ENCODE measurements around the gene OR51A4. TPM values are rescaled to one million over a fixed set of nuclear protein-coding genes. Genes with fewer than 3 reads are reported as not detected.

Gene OR51A4
- total and polyA plus RNA-seq, 10 of the 15 experiments (the other 5 are each of a cell fraction or from before 2014, with no cell fraction given): not detected

DNA sequence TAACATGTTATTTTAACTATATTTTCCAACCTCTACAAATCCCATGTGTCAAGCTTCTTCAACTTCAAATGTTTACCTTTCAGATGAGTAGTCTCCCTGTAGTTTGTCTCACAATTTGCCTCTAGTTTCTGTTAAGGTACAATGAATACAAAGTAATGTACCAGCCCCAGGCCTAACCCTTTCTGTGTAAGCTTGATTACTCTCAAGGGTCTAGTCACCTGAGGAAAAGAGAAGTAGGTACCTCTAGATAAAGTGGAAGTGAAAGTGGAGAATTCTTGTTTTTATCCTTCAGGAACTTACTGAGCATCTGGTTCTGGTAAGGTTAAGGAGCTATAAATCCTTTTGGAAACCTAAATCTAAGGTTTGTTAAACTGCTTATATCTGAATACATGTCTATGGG lies 43.9 kb downstream of the OR51A4 start, which contains the start of gene OR51A7:
OR51A7 (plus strand) TSS at position 300 of the 400 bp plus-strand sequence. CDS start 3,587 bp downstream, outside the sequence.
- Histone ChIP-seq H4K20me1 (ENCODE audit: control insufficient read depth, insufficient read depth) (no peaks in the 10 kb centered on the region), H3K9ac (ENCODE audit: control insufficient read depth, insufficient read depth, low read length) (no peak within 1 kb of the TSS), H3K79me2 (ENCODE audit: control insufficient read depth, insufficient read depth, low read length) (no peaks in the 10 kb centered on the region), H3K9me3 (replicated peaks; ENCODE audit: control insufficient read depth, insufficient read depth, low read length) (no peaks in the 10 kb centered on the region), H3K27ac (ENCODE audit: control insufficient read depth, insufficient read depth) (no peak within 1 kb of the TSS), H3K4me1 (ENCODE audit: control insufficient read depth, insufficient read depth, low read length) (no peaks in the 10 kb centered on the region), H3K4me2 (ENCODE audit: control insufficient read depth, insufficient read depth) (no peak within 1 kb of the TSS), H3K27me3 (replicated peaks in 1 of 2; ENCODE audit: control insufficient read depth in 2 of 2, insufficient read depth in 2 of 2, low read length in 1 of 2) (no peaks in the 10 kb centered on the region), H3K36me3 (ENCODE audit: control insufficient read depth in 2 of 2, insufficient read depth in 2 of 2, low read length in 1 of 2) (no peaks in the 10 kb centered on the region), H3K4me3 (no peak within 1 kb of the TSS), H2AFZ (ENCODE audit: control insufficient read depth, low read depth, low read length) (no peak within 1 kb of the TSS)
- ATAC-seq (no peak), DNase-seq (ENCODE audit: low read depth, low spot score) (no peak), FAIRE-seq (no peak)
- SMC1A ChIA-PET (ENCODE audit: uncharacterized antibody, unreplicated experiment): interaction anchor here (1.0 kb wide), 1 partner anchor 9 kb away, joined by 3 read pairs; no protein-coding TSS in a partner anchor
- POLR2A ChIA-PET: no interaction called here
- CTCF ChIA-PET: no interaction called here
- no TSS peak for BruUV-seq (replicated peaks)
- in situ Hi-C loops (cut with MboI) (no loop called here), intact Hi-C loops (cut with micrococcal nuclease; ENCODE audit: unreplicated experiment) (no loop called here)
- TF ChIP-seq EED (IDR thresholded peaks at IDR 0.05; ENCODE audit: low read depth): no peak
- TF ChIP-seq PRDM15 (CRISPR knock-in tag; IDR thresholded peaks at IDR 0.05): no peak
- TF ChIP-seq ZNF274 (IDR thresholded peaks at IDR 0.05; ENCODE audit: insufficient read depth, insufficient read length): no peak
- TF ChIP-seq YY1 (IDR thresholded peaks at IDR 0.05; ENCODE audit: low read depth, low read length): no peak
- no peak for TF ChIP-seq ZNF592 (IDR thresholded peaks at IDR 0.05)
- no peak for TF ChIP-seq SUPT20H (IDR thresholded peaks at IDR 0.05; ENCODE audit: borderline replicate concordance, control insufficient read depth, low read depth, low read length)
- no peak for TF ChIP-seq EZH2 (IDR thresholded peaks at IDR 0.05; ENCODE audit: borderline replicate concordance, control insufficient read depth, low read depth, low read length)
- TF ChIP-seq TCF7 (IDR thresholded peaks at IDR 0.05; ENCODE audit: borderline replicate concordance): no peak
- TF ChIP-seq CEBPZ (IDR thresholded peaks at IDR 0.05; ENCODE audit: low read depth, low read length): no peak
- no peak for TF ChIP-seq SIX5 (IDR thresholded peaks at IDR 0.05; ENCODE audit: low read depth, low read length, severe bottlenecking)
- no peak for TF ChIP-seq DPF2 (IDR thresholded peaks at IDR 0.05)
- RAD21 ChIA-PET (ENCODE audit: unreplicated experiment): no interaction called here

All from GM12878 (cell line).